Neural progenitor cell (in vitro differentiated cells): Measurements from ENCODE around the gene UBE2L5. TPM values are rescaled to one million over a fixed set of nuclear protein-coding genes. Genes with fewer than 3 reads are reported as not detected.
A peak's percentile ranks its signal among the peaks of the same experiment; 100 is the strongest.

Source experiments
- DNase-seq: peaks from one replicate; pipeline ENCODE4 v3.0.0-alpha.2; 2016; ENCODE audit warnings: low spot score
- H2AFZ ChIP-seq: fragments of 200-600 bp; sonication (generic); replicated peaks from 2 replicates; pipeline ENCODE4 v1.6.1; 2016; ENCODE audit warnings: antibody characterized with exemption
- H3F3A ChIP-seq: fragments of 200-600 bp; sonication (generic); 2 replicates; pipeline ENCODE4 v1.6.1; 2016; ENCODE audit warnings: antibody characterized with exemption, low read depth
- H3K27ac ChIP-seq: fragments of 200-600 bp; sonication (generic); 2 replicates; pipeline ENCODE4 v1.5.1; 2016; ENCODE audit warnings: mild to moderate bottlenecking
- H3K27me3 ChIP-seq: fragments of 200-600 bp; sonication (generic); 2 replicates; pipeline ENCODE4 v1.6.1; 2016; ENCODE audit warnings: mild to moderate bottlenecking, moderate library complexity
- H3K36me3 ChIP-seq: fragments of 200-600 bp; sonication (generic); 2 replicates; pipeline ENCODE4 v1.5.1; 2016
- H3K4me1 ChIP-seq: fragments of 200-600 bp; sonication (generic); 2 replicates; pipeline ENCODE4 v1.6.1; 2016; ENCODE audit warnings: mixed run types
- H3K4me2 ChIP-seq: fragments of 200-600 bp; sonication (generic); 2 replicates; pipeline ENCODE4 v1.6.1; 2016
- H3K4me3 ChIP-seq: fragments of 200-600 bp; sonication (generic); 2 replicates; pipeline ENCODE4 v1.5.1; 2016
- H3K79me2 ChIP-seq: fragments of 200-600 bp; sonication (generic); 2 replicates; pipeline ENCODE4 v1.6.1; 2016; ENCODE audit warnings: low read depth
- H3K9ac ChIP-seq: fragments of 200-600 bp; sonication (generic); 2 replicates; pipeline ENCODE4 v1.6.1; 2016
- H3K9me3 ChIP-seq: fragments of 200-600 bp; sonication (generic); 2 replicates; pipeline ENCODE4 v1.5.1; 2016; ENCODE audit warnings: low read depth
- H4K20me1 ChIP-seq: fragments of 200-600 bp; sonication (generic); 2 replicates; pipeline ENCODE4 v1.6.1; 2016; ENCODE audit warnings: low read depth
- H3K27ac Mint-ChIP-seq: 3 replicates; pipeline ENCODE4 v1.8.0; 2021; ENCODE audit warnings: mixed read lengths
- H3K27me3 Mint-ChIP-seq: 2 replicates; pipeline ENCODE4 v1.8.0; 2022; ENCODE audit warnings: low read depth, mild to moderate bottlenecking, inconsistent platforms, moderate library complexity, mixed read lengths; ENCODE audit not compliant: insufficient read depth
- H3K36me3 Mint-ChIP-seq: 3 replicates; pipeline ENCODE4 v1.8.0; 2021; ENCODE audit warnings: mixed read lengths
- H3K4me1 Mint-ChIP-seq: 3 replicates; pipeline ENCODE4 v1.8.0; 2021; ENCODE audit warnings: mixed read lengths
- H3K4me3 Mint-ChIP-seq: 3 replicates; pipeline ENCODE4 v1.8.0; 2021; ENCODE audit warnings: mild to moderate bottlenecking, moderate library complexity, mixed read lengths
- H3K9me3 Mint-ChIP-seq: 3 replicates; pipeline ENCODE4 v1.8.0; 2020; ENCODE audit warnings: mixed read lengths
- EZH2 ChIP-seq: fragments of 200-600 bp; sonication (generic); IDR thresholded peaks from 2 replicates; pipeline ENCODE4 v1.6.1; 2017; ENCODE audit warnings: antibody characterized with exemption, mild to moderate bottlenecking, moderate library complexity
- EZH2phosphoT487 ChIP-seq: fragments of 200-600 bp; sonication (generic); IDR thresholded peaks from 2 replicates; pipeline ENCODE4 v1.6.1; 2017; ENCODE audit warnings: antibody characterized with exemption
- total RNA-seq: library from RNA; depleted of rRNA; stranded (reverse); fragments of >200 nt; gene quantifications from 2 replicates; pipeline ENCODE4 v1.2.3, GENCODE V29; 2015; ENCODE audit warnings: low replicate concordance
- TF ChIP-seq, protein P1 (sequence below): fragments of 200-600 bp; sonication (generic); IDR thresholded peaks from 2 replicates; pipeline ENCODE4 v1.5.1; 2017; ENCODE audit warnings: antibody characterized with exemption, mild to moderate bottlenecking

The UBE2L5 gene
- total RNA-seq, 1 donor from 2014 or later, result not detected

DNA sequence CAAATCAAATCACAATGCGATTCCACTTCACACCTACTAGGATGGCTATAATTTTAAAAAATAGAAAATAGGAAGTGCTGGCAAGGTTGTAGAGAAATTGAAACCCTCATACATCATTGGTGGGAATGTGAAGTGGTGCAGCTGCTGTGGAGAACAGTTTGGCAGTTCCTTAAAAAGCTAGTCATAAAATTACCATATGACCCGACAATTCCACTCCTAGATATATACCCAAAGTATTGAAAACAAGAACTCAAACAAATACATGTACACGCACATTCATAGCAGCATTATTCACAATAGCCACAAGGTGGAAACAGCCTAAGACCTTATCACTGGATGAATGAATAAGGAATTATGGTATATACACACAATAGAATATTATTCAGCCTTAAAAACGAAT lies 31.4 kb downstream of the UBE2L5 start:
- no peak for DNase-seq
- Histone ChIP-seq H3F3A (peaks cover 37% of the 10 kb centered on the region), H3K9me3 (no peaks in the 10 kb centered on the region), H2AFZ (no peak overlapping the region), H3K36me3 (peaks cover 1% of the 10 kb centered on the region), H3K27ac (no peak overlapping the region), H3K4me3 (no peak overlapping the region), H3K4me1 (no peaks in the 10 kb centered on the region), H3K79me2 (no peaks in the 10 kb centered on the region), H3K27me3 (no peaks in the 10 kb centered on the region), H3K4me2 (no peak overlapping the region), H4K20me1 (no peaks in the 10 kb centered on the region), H3K9ac (no peak overlapping the region)
- H3K36me3 Mint-ChIP-seq, result peaks cover 3% of the 10 kb centered on the region
- no peak overlapping the region for H3K4me3 Mint-ChIP-seq
- H3K27ac Mint-ChIP-seq, result no peak overlapping the region
- H3K4me1 Mint-ChIP-seq, result no peaks in the 10 kb centered on the region
- H3K27me3 Mint-ChIP-seq, result peaks cover 2% of the 10 kb centered on the region
- TF ChIP-seq EZH2phosphoT487 (no peak), EZH2 (no peak)
- TF ChIP-seq, protein P1, sequence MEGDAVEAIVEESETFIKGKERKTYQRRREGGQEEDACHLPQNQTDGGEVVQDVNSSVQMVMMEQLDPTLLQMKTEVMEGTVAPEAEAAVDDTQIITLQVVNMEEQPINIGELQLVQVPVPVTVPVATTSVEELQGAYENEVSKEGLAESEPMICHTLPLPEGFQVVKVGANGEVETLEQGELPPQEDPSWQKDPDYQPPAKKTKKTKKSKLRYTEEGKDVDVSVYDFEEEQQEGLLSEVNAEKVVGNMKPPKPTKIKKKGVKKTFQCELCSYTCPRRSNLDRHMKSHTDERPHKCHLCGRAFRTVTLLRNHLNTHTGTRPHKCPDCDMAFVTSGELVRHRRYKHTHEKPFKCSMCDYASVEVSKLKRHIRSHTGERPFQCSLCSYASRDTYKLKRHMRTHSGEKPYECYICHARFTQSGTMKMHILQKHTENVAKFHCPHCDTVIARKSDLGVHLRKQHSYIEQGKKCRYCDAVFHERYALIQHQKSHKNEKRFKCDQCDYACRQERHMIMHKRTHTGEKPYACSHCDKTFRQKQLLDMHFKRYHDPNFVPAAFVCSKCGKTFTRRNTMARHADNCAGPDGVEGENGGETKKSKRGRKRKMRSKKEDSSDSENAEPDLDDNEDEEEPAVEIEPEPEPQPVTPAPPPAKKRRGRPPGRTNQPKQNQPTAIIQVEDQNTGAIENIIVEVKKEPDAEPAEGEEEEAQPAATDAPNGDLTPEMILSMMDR, result no peak
- H3K9me3 Mint-ChIP-seq, result no peaks in the 10 kb centered on the region

- H3K9ac ChIP-seq, result no peak overlapping the region
- no peak overlapping the region for H3K4me3 ChIP-seq
- DNase-seq, result no peak
- H3K4me3 Mint-ChIP-seq, result no peak overlapping the region
- no peak overlapping the region for H3K4me2 ChIP-seq
- no peaks in the 10 kb centered on the region for H3K27me3 ChIP-seq
- peaks cover 50% of the 10 kb centered on the region for H3F3A ChIP-seq
- no peaks in the 10 kb centered on the region for H3K4me1 Mint-ChIP-seq
- peaks cover 2% of the 10 kb centered on the region for H3K27me3 Mint-ChIP-seq
- H4K20me1 ChIP-seq, result peaks cover 12% of the 10 kb centered on the region
- H3K9me3 ChIP-seq, result no peaks in the 10 kb centered on the region
- peaks cover 12% of the 10 kb centered on the region for H3K36me3 ChIP-seq
- H3K79me2 ChIP-seq, result peaks cover 7% of the 10 kb centered on the region
- TF ChIP-seq EZH2 (no peak), EZH2phosphoT487 (no peak)
- TF ChIP-seq, protein P1, result no peak
- no peak overlapping the region for H2AFZ ChIP-seq
- H3K27ac Mint-ChIP-seq, result no peak overlapping the region
- H3K4me1 ChIP-seq, result no peaks in the 10 kb centered on the region
- H3K9me3 Mint-ChIP-seq, result no peaks in the 10 kb centered on the region
- H3K36me3 Mint-ChIP-seq, result peaks cover 5% of the 10 kb centered on the region
- peak overlapping the region; percentile 43 for H3K27ac ChIP-seq
These were observed 32.7 kb downstream of the UBE2L5 start for GRCh38 chr13:30454991-30455390.

GRCh38 chr13:30456290-30456689 lies 34.0 kb downstream of the UBE2L5 start:
- H3K9me3 ChIP-seq, result no peaks in the 10 kb centered on the region
- no peak overlapping the region for H3K4me3 ChIP-seq
- no peak overlapping the region for H3K4me3 Mint-ChIP-seq
- no peak overlapping the region for H3K4me2 ChIP-seq
- H3F3A ChIP-seq, result peaks cover 52% of the 10 kb centered on the region
- H3K27me3 Mint-ChIP-seq, result peaks cover 2% of the 10 kb centered on the region
- peaks cover 13% of the 10 kb centered on the region for H3K36me3 ChIP-seq
- peaks cover 6% of the 10 kb centered on the region for H3K36me3 Mint-ChIP-seq
- H3K27me3 ChIP-seq, result no peaks in the 10 kb centered on the region
- H4K20me1 ChIP-seq, result peaks cover 13% of the 10 kb centered on the region
- H3K9me3 Mint-ChIP-seq, result no peaks in the 10 kb centered on the region
- peaks cover 8% of the 10 kb centered on the region for H3K79me2 ChIP-seq
- no peak overlapping the region for H3K9ac ChIP-seq
- H3K4me1 ChIP-seq, result no peaks in the 10 kb centered on the region
- no peak for DNase-seq
- no peak for TF ChIP-seq EZH2
- TF ChIP-seq, protein P1, result no peak
- TF ChIP-seq EZH2phosphoT487, result no peak
- no peak overlapping the region for H2AFZ ChIP-seq
- peaks cover under 1% of the 10 kb centered on the region for H3K4me1 Mint-ChIP-seq
- H3K27ac Mint-ChIP-seq, result peak overlapping the region; percentile 4
- peak overlapping the region; percentile 71 for H3K27ac ChIP-seq
